ENCODE data around the gene WDFY4. TPM values are rescaled to one million over a fixed set of nuclear protein-coding genes. Genes with fewer than 3 reads are reported as not detected.

The WDFY4 gene
- total RNA-seq, 1 donor from 2014 or later = 4.3 TPM

GRCh38 chr10:48710647-48711275 is 26.1 kb downstream of the WDFY4 start:
- TF ChIP-seq CTCF (IDR thresholded peaks at IDR 0.05; ENCODE audit: unreplicated experiment) = no peak
- H3K4me3 Mint-ChIP-seq = no peak overlapping the region
- H3K4me1 Mint-ChIP-seq = no peaks in the 10 kb centered on the region
- no peaks in the 10 kb centered on the region for H3K36me3 Mint-ChIP-seq
- DNase-seq (ENCODE audit: low spot score in 2 of 2, unreplicated experiment in 2 of 2) = no peak
- H3K27me3 Mint-ChIP-seq (ENCODE audit: low read depth) = peaks cover 55% of the 10 kb centered on the region
- no peak overlapping the region for H3K27ac Mint-ChIP-seq
- no peaks in the 10 kb centered on the region for H3K9me3 Mint-ChIP-seq

- Mint-ChIP-seq H3K9me3 (no peaks in the 10 kb centered on the region), H3K36me3 (no peaks in the 10 kb centered on the region), H3K27ac (no peak overlapping the region), H3K4me1 (no peaks in the 10 kb centered on the region), H3K4me3 (no peak overlapping the region), H3K27me3 (ENCODE audit: low read depth) (peaks cover 47% of the 10 kb centered on the region)
- no peak for TF ChIP-seq CTCF (IDR thresholded peaks at IDR 0.05; ENCODE audit: unreplicated experiment)
- DNase-seq (ENCODE audit: low spot score in 2 of 2, unreplicated experiment in 2 of 2) = no peak
These were observed 27.2 kb downstream of the WDFY4 start for GRCh38 chr10:48711830-48712229.

GRCh38 chr10:48714088-48714487 is 29.4 kb downstream of the WDFY4 start:
- H3K36me3 Mint-ChIP-seq = no peaks in the 10 kb centered on the region
- no peaks in the 10 kb centered on the region for H3K4me1 Mint-ChIP-seq
- no peak overlapping the region for H3K27ac Mint-ChIP-seq
- no peak for DNase-seq (ENCODE audit: low spot score in 2 of 2, unreplicated experiment in 2 of 2)
- TF ChIP-seq CTCF (IDR thresholded peaks at IDR 0.05; ENCODE audit: unreplicated experiment) = no peak
- no peak overlapping the region for H3K4me3 Mint-ChIP-seq
- H3K27me3 Mint-ChIP-seq (ENCODE audit: low read depth) = peaks cover 33% of the 10 kb centered on the region
- H3K9me3 Mint-ChIP-seq = no peaks in the 10 kb centered on the region

GRCh38 chr10:48716416-48716815 is 31.7 kb downstream of the WDFY4 start:
- H3K9me3 Mint-ChIP-seq = no peaks in the 10 kb centered on the region
- TF ChIP-seq CTCF (IDR thresholded peaks at IDR 0.05; ENCODE audit: unreplicated experiment) = no peak
- peaks cover 28% of the 10 kb centered on the region for H3K27me3 Mint-ChIP-seq (ENCODE audit: low read depth)
- H3K4me3 Mint-ChIP-seq = no peak overlapping the region
- no peak overlapping the region for H3K27ac Mint-ChIP-seq
- no peak for DNase-seq (ENCODE audit: low spot score in 2 of 2, unreplicated experiment in 2 of 2)
- H3K36me3 Mint-ChIP-seq = no peaks in the 10 kb centered on the region
- H3K4me1 Mint-ChIP-seq = no peaks in the 10 kb centered on the region

- H3K36me3 Mint-ChIP-seq = no peaks in the 10 kb centered on the region
- H3K27ac Mint-ChIP-seq = no peak overlapping the region
- H3K9me3 Mint-ChIP-seq = no peaks in the 10 kb centered on the region
- H3K27me3 Mint-ChIP-seq (ENCODE audit: low read depth) = peaks cover 28% of the 10 kb centered on the region
- no peak for TF ChIP-seq CTCF (IDR thresholded peaks at IDR 0.05; ENCODE audit: unreplicated experiment)
- H3K4me3 Mint-ChIP-seq = no peak overlapping the region
- no peak for DNase-seq (ENCODE audit: low spot score in 2 of 2, unreplicated experiment in 2 of 2)
- no peaks in the 10 kb centered on the region for H3K4me1 Mint-ChIP-seq
These were observed 35.9 kb downstream of the WDFY4 start for GRCh38 chr10:48720611-48721010.

All from mesothelial cell of epicardium (in vitro differentiated cells).